Measurements from ENCODE around the gene DICER1. TPM values are rescaled to one million over a fixed set of nuclear protein-coding genes. Genes with fewer than 3 reads are reported as not detected.

The DICER1 gene
- total and polyA plus RNA-seq, 9 of the 15 experiments (the other 6 are each of a cell fraction or from before 2014, with no cell fraction given): 2.5 to 23.2 (median 12.4) TPM

- peak; percentile 93 for TF ChIP-seq PRDM10 (IDR thresholded peaks at IDR 0.05; ENCODE audit: partially characterized antibody)
- no peak for TF ChIP-seq PREB (CRISPR knock-in tag; IDR thresholded peaks at IDR 0.05)
- no peak for TF ChIP-seq SMARCA4 (IDR thresholded peaks at IDR 0.05)
- 0 out of 2 replicates have a peak, but pooled peaks have one; percentile 29 for TF ChIP-seq SPI1 (IDR thresholded peaks at IDR 0.05; ENCODE audit: borderline replicate concordance, low read depth, low read length)
- TF ChIP-seq MTA1 (IDR thresholded peaks at IDR 0.05; ENCODE audit: borderline replicate concordance): no peak
- TF ChIP-seq RBM22 (IDR thresholded peaks at IDR 0.05; ENCODE audit: low read depth, low read length, poor library complexity, severe bottlenecking): peak; percentile 33
- TF ChIP-seq NRF1 (conservative IDR thresholded peaks at IDR 0.05 in 1 of 2, IDR thresholded peaks at IDR 0.05 in 1 of 2): peak; percentile 84 to 86
- no peak for TF ChIP-seq ATF1 (CRISPR knock-in tag; IDR thresholded peaks at IDR 0.05)
- peak; percentile 68 for TF ChIP-seq ATF1 (tag; IDR thresholded peaks at IDR 0.05)
- no peak for TF ChIP-seq ZNF316 (IDR thresholded peaks at IDR 0.05)
- no peak for TF ChIP-seq NR2F6 (CRISPR knock-in tag; IDR thresholded peaks at IDR 0.05)
- peak; percentile 86 for TF ChIP-seq RBFOX2 (IDR thresholded peaks at IDR 0.05; ENCODE audit: low read depth, low read length)
- TF ChIP-seq IRF9 (tag; IDR thresholded peaks at IDR 0.05): no peak
- TF ChIP-seq NCOA4 (IDR thresholded peaks at IDR 0.05; ENCODE audit: partially characterized antibody): no peak
- TF ChIP-seq ESRRA (IDR thresholded peaks at IDR 0.05; ENCODE audit: borderline replicate concordance, low read depth): peak; percentile 76; the same call in 1 of the 2 replicates
- TF ChIP-seq MYNN (IDR thresholded peaks at IDR 0.05): no peak
- no peak for TF ChIP-seq MYNN (CRISPR knock-in tag; IDR thresholded peaks at IDR 0.05)
- no peak for TF ChIP-seq SMARCA5 (IDR thresholded peaks at IDR 0.05)
- TF ChIP-seq TARDBP (IDR thresholded peaks at IDR 0.05): peak; percentile 89; the same call in 1 of the 2 replicates
- no peak for TF ChIP-seq ZNF830 (CRISPR knock-in tag; IDR thresholded peaks at IDR 0.05)
- no peak for TF ChIP-seq BACH1 (tag; IDR thresholded peaks at IDR 0.05)
- no peak for TF ChIP-seq TCF3 (CRISPR knock-in tag; IDR thresholded peaks at IDR 0.05)
- TF ChIP-seq NBN (IDR thresholded peaks at IDR 0.05; ENCODE audit: low read depth): no peak
- TF ChIP-seq EZH2 (IDR thresholded peaks at IDR 0.05; ENCODE audit: borderline replicate concordance, low read depth, low read length): no peak
- TF ChIP-seq RFX7 (CRISPR knock-in tag; IDR thresholded peaks at IDR 0.05): no peak
Measured at GRCh38 chr14:95157327-95158189, at the start of gene DICER1 (continued).

Measured in K562 (cell line).